Stimulated activated CD8-positive, alpha-beta memory T cell treated with anti-CD3 and anti-CD28 coated beads, Interleukin-2, amount 100 ng/mL, for 1 hour (primary cell): Measurements from ENCODE around the gene XPC.

Experiments
- DNase-seq, 2 donors: peaks; one replicate each; pipeline ENCODE4 v3.0.0-alpha.2; 2020; ENCODE audit warnings: low read depth in 2 of 2

The XPC gene

GRCh38 chr3:14170531-14171159 is 7.8 kb downstream of the XPC start:
- DNase-seq = no peak

DNA sequence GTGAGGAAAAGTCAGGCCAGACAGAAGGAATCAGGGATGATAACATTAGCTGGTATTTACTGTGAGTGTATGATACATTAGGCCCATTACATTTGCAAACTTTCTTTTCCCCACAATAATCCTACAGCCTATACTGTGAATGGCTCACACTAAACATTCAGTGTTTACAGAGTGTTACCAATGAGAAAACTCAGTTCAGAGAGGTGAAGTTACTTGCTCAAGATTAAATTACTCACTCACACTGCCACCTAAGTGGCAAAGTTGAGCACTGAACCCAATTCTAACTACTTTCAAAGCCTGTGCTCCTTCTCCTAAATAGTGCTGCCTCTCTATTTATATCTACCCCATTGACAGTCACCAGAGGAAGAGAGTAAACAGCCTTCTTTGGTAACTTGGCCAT is 8.5 kb downstream of the XPC start:
- DNase-seq = no peak

DNA sequence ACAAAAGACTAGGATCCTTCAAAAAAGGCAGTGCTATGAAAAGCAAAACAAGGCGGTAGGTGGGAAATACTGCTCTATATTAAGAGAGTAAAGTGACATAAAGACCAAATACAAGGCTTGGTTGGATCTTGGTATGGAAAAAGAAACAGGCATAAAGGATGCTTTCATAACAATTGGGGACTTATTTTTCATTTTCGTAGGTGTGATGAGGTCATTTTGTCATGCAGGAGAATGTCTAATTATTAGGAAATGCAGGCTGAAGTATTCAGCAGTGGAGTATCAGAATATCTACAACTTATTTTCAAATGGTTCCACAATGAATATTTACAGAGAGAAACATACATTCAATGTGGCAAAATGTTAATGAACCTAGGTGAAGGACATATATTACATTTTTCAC is 9.0 kb downstream of the XPC start:
- no peak for DNase-seq

- DNase-seq = no peak
These were observed 11.4 kb downstream of the XPC start for GRCh38 chr3:14166877-14167603.

GRCh38 chr3:14162178-14162577 is 16.2 kb downstream of the XPC start:
- DNase-seq = no peak

DNA sequence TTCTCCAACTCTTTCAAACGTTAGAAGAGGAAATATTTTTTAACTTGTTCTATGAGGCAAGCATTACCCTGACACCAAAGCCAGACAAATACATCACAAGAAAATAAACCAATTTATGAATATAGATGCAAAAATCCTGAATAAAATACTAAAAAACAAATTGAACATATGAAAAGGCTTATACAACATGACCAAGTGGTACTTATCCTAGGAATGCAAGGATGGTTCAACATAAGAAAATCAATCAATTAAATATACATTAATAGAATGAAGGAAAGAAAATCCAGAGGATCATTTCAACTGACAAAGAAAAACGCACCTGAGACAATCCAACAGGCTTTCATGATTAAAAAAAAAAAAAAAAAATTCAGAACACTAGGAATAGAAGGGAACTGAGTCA is 17.1 kb downstream of the XPC start:
- DNase-seq = no peak

GRCh38 chr3:14159426-14159825 is 19.0 kb downstream of the XPC start:
- no peak for DNase-seq

GRCh38 chr3:14158370-14158769 is 20.0 kb downstream of the XPC start:
- no peak for DNase-seq

GRCh38 chr3:14157951-14158350 is 20.4 kb downstream of the XPC start:
- DNase-seq = no peak

DNA sequence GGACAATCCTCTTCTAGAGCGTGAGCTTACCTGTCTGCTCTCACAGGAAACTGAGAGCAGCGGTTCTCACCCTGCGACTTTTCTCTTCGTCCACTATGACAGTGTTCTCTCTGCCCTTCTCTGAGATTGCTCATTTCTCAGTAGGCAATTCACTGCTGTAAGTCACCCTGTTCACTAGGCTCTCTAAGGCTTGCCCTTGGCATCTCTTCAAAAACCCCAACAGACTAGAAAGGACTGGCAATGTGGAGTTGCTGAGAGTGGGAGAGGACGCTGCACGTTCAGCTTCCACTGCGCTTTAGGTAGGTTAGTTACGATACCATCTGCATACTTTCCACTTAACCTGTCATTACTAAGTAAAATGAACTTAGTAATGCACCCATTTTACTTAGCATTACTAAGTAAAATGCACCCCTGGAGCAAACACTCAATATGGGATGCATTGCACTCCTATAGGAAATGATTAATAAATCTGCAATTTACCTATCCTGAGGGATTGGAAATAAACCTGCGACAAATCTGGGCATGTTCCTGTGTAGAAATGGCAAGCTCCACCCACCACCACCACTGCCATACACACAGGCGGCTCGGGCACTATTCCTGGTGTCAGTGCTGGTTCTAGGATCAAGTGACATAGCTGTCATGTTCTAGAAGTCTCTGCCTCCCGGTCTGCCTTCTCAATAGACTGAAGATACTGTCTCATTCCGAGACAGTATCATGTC is 21.4 kb downstream of the XPC start:
- DNase-seq = no peak

DNA sequence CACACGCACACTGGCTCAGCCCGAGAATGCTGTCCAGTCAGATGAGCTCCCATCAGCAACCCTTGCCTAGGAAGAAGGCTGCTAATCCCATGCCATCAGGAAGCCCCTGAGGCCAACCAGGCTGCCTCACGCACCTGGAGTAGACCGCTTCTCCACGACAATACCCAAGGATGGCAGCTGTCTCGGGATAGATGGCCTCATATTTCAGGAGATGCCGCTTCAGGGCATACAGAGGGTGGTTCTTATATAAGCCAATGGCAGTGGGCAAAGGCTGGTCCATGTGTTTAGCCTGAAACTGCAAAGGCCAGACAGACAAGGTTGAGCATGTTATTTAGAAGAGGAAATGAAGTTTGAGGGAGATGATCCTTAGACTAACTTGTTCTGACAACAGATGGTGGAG is 22.2 kb downstream of the XPC start:
- DNase-seq = no peak

DNA sequence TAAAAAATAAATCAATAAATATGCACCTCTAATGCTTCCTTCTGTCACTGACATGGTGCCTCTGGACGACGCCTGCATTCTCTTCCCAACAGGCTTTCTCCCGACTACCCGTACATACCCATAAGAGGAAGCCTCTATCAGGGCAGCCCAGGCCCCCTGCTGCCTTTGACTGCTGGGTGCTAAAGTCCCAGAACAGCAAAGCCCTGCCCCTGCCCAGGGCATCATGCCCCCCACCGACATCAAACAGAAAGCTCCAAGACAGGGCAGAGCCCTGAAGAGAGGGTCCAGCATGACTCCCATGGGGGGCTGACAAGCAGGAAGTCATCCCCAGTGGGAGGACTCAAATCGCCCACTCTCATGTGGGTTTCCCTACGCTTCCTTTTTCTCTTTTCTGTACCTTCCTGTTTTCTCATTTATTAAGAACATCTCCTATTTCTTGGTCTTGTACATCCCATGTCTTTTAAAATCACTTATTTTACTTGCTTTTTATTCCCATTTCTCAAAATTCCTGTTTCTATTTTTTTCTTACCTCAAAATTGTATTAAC is 23.4 kb downstream of the XPC start:
- no peak for DNase-seq

DNA sequence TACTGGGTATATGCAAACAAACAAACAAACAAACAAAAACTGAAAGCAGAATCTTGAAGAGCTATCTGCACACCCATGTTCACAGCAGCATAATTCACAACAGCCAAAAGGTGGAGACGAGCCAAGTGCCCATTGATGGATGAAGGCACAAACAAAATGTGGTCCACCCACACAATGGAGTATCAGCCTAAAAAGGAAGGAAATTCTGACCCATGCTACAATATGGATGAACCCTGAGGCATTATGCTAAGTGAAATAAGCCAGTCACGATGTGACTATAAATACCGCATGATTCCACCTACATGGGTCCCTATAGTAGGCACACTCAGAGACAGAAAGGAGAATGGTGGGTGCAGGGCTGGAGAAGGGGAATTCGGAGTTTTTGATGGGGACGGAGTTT is 24.1 kb downstream of the XPC start:
- DNase-seq = no peak

GRCh38 chr3:14153663-14154062 is 24.7 kb downstream of the XPC start:
- no peak for DNase-seq

GRCh38 chr3:14152963-14153355 is 25.4 kb downstream of the XPC start:
- no peak for DNase-seq

DNA sequence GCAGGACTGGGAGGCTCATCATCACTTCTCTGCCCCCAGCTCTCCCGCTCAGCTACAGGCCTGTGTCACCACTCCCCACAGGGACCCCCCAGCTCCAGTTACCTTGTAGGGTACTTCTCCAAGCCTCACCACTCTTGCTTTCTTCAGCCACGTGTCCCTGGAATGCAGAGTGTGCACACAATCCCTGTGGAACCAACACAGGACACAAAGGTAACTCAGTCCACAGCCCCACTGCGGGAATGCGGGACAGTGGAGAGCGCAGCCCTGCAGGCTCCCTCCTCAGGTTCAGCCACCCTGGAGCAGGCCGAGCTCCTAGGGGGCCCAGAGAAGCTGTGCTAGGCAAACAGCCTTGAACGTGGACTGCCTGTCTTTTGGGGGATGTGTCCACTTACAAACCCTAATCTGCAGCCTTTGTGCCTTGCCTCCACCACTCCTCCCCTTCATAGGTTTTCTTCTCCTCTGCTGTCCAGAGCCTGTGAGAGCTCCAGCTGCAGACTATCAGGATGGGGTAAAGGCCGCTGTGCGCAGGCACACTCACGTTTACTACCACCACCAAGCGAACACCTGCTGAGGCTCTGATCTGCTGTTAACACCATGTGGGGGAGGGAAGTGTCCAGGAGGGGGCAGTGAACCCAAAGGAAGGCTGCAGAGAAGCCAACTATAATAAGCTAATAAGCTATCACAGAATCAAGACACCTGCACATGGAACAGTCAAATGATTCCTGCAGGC is 26.0 kb downstream of the XPC start:
- no peak for DNase-seq

DNA sequence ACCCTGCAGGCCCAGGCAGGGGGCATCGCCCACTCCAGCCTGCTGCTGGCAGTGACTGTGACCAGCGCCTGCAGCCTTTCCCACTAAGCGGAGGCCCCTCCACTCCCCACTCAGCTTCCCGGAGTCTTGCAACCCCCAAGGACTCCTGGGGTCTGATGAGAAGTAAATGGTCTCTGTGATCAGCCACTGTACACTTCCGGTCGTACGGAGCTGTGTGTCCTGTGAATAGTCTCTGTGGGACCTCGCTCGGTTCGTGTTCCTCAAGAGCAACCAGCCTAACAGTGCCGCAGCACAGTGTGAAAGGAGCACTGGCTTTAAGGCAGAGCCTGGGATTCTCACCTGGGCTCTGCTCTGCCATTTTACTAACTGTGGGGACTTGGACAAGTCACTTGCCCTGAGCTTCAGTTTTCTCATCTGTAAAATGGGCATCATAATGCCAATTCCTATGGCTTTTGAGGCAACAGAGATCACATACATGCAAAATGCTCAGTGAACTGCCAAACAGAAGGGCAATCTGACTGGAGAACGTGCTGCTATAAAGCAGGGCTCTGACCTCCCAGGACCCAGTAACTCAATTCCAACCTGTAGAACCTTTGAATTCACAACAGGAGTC is 26.8 kb downstream of the XPC start:
- no peak for DNase-seq

DNA sequence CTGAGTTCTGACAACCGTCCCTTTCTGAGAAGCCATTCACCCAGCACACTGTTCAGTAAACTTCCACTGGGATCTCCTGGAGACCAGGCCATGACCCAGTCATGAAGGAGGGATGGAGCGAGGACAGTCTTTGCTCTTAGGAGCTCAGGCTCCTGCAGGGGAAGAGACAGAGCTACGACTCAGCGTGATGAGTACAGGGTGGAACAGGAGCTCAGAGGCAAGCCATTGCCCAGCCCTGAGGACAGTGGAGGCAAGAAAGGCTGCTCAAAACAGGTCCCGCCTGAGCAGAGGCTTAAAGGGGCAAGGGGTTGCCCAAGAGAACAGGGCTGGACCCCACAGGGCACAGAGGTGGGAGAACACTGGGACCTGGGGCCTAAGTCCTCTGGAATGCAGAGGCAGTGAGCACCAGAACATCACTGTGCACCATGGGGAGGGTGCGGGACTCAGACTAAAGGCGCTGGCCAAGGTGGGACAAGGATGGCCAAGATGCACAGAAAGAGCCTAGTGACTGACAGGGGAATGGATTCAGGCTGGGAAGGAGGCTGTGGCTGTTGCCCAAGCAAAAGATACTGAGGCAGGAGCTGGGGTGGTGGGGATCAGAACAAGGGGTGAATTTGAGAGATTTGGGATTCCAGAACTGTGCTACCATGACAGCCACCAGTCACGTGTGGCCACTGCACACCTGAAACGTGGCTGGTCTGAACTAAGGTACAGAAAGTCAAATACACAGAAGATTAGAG is 27.7 kb downstream of the XPC start:
- DNase-seq = no peak

DNA sequence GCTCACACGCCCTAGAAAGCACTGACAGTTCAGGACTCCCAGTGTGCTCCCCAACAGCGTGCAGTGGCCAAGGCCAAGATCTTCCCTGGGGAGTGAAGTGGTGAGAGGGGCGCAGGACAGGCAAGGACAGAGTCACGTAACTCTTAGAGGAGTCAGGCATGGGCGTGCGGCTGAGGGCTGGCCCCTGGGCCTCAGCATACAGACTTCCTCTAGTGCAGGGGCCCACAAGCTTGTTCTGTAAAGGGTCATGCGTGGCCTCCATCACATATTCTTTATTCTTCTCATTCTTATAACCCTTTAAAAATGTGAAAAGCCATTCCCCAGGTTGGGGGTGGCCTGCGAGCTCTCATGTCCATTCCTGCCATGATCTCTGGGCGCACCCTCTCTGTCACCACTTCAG is 28.3 kb downstream of the XPC start:
- DNase-seq = no peak

DNA sequence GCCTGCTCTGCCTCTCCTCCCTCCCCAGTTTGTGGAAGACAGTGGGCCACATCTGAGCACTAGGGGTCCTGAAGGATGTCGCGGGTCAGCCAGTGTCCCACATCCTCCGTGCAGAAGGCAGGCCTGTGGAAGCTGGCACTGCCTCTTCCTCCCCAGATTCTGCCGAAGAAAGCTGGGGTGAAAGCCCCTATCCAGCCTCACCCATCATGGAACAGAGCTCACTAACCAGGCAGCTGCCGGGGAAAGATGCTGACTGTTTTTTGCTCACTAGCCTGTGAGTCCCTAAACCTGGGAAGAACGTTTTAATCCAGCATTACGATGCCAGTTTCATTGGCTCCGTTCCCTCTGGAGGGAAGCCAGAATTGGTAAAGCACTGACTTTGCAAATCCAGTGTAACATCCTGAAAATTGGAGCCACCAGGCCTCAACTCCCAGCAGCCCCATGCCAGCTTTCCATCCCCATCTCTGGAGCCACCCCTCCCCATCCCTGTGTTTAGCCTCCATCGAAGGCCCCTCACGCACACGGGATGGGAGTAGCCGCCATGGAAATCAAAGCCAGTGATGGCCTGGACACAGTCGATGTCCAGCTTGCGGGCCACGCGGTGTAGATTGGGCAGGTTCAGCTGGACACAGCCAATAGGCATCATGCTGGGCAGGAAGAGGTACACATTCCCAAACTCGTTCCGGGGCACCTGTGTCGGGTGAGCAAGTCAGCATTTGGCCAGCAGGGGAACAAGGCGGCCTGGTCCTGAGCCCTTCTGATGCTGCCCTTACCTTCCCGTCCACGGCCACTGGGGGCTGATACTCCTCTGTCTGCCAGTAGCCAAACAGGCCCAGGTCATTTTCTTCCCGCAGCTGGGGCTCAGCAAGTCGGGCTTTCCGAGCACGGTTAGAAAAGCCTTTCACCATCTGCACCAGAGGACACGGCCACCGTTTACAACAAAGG is 30.1 kb downstream of the XPC start:
- DNase-seq = no peak
